ENCODE data around the gene TMUB1.

DNA sequence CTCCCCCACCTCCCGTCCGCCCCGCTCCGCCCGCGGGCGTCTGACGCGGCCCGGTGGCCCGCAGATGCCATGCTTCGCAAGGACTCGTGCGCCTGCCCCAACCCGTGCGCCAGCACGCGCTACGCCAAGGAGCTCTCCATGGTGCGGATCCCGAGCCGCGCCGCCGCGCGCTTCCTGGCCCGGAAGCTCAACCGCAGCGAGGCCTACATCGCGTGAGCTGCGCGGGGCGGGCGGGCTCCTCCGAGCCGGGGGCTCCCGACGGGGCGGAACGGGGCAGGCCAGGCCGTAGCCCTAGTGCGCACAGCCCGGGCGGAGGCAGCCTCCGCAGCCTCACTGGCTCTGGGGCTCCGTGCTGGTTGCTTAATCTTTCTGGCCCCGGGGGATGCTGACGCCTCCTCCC lies 32.2 kb downstream of the TMUB1 start:
- TF ChIP-seq, protein P1, sequence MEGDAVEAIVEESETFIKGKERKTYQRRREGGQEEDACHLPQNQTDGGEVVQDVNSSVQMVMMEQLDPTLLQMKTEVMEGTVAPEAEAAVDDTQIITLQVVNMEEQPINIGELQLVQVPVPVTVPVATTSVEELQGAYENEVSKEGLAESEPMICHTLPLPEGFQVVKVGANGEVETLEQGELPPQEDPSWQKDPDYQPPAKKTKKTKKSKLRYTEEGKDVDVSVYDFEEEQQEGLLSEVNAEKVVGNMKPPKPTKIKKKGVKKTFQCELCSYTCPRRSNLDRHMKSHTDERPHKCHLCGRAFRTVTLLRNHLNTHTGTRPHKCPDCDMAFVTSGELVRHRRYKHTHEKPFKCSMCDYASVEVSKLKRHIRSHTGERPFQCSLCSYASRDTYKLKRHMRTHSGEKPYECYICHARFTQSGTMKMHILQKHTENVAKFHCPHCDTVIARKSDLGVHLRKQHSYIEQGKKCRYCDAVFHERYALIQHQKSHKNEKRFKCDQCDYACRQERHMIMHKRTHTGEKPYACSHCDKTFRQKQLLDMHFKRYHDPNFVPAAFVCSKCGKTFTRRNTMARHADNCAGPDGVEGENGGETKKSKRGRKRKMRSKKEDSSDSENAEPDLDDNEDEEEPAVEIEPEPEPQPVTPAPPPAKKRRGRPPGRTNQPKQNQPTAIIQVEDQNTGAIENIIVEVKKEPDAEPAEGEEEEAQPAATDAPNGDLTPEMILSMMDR (conservative IDR thresholded peaks at IDR 0.05 in 1 of 2, IDR thresholded peaks at IDR 0.05 in 1 of 2; ENCODE audit: extremely low read depth in 1 of 2, insufficient read depth in 1 of 2, low read depth in 1 of 2, low read length in 2 of 2) = no peak
- TF ChIP-seq EZH2 (IDR thresholded peaks at IDR 0.05; ENCODE audit: borderline replicate concordance, low read length) = no peak

Measured in mammary epithelial cell (primary cell).